NCI-H1417 treated with DMSO at 0.1 percent for 48 hours (cell line): Measurements from ENCODE around the gene FAM13A.

Experiments
- DNase-seq: peaks from one replicate; lab custom pipeline; 2025; lab: John Stamatoyannopoulos, UW

Gene FAM13A

GRCh38 chr4:88812420-88812819 lies 244.6 kb downstream of the FAM13A start:
- DNase-seq = no peak

- no peak for DNase-seq
Observed at GRCh38 chr4:88811904-88812303, 245.1 kb downstream of the FAM13A start.

- DNase-seq = no peak
Observed at GRCh38 chr4:88810325-88810724, 246.7 kb downstream of the FAM13A start.

GRCh38 chr4:88809576-88810219 lies 247.3 kb downstream of the FAM13A start:
- DNase-seq = no peak

- no peak for DNase-seq
Observed at GRCh38 chr4:88809101-88809500, 247.9 kb downstream of the FAM13A start.

- DNase-seq = no peak
Observed at GRCh38 chr4:88807499-88807898, 249.5 kb downstream of the FAM13A start.

GRCh38 chr4:88804234-88804633 lies 252.8 kb downstream of the FAM13A start:
- no peak for DNase-seq

GRCh38 chr4:88803600-88804096 lies 253.3 kb downstream of the FAM13A start:
- no peak for DNase-seq

- DNase-seq = no peak
Observed at GRCh38 chr4:88802585-88803286, 254.2 kb downstream of the FAM13A start.

- no peak for DNase-seq
Observed at GRCh38 chr4:88802138-88802537, 254.8 kb downstream of the FAM13A start.

- DNase-seq = no peak
Observed at GRCh38 chr4:88799900-88800299, 257.1 kb downstream of the FAM13A start.

GRCh38 chr4:88797725-88798124 lies 259.3 kb downstream of the FAM13A start:
- no peak for DNase-seq

- DNase-seq = no peak
Observed at GRCh38 chr4:88796545-88796944, 260.4 kb downstream of the FAM13A start.

- no peak for DNase-seq
Observed at GRCh38 chr4:88794952-88795351, 262.0 kb downstream of the FAM13A start.

GRCh38 chr4:88794087-88794690 lies 262.8 kb downstream of the FAM13A start:
- DNase-seq = no peak

- no peak for DNase-seq
Observed at GRCh38 chr4:88793475-88793874, 263.5 kb downstream of the FAM13A start.

- no peak for DNase-seq
Observed at GRCh38 chr4:88792821-88793220, 264.2 kb downstream of the FAM13A start.

- no peak for DNase-seq
Observed at GRCh38 chr4:88792268-88792781, 264.7 kb downstream of the FAM13A start.

- no peak for DNase-seq
Observed at GRCh38 chr4:88791274-88791673, 265.7 kb downstream of the FAM13A start.

- DNase-seq = no peak
Observed at GRCh38 chr4:88788895-88789294, 268.1 kb downstream of the FAM13A start.

- DNase-seq = no peak
Observed at GRCh38 chr4:88788424-88788823, 268.6 kb downstream of the FAM13A start.

GRCh38 chr4:88786011-88786410 lies 271.0 kb downstream of the FAM13A start:
- DNase-seq = no peak

GRCh38 chr4:88780389-88780788 lies 276.6 kb downstream of the FAM13A start:
- DNase-seq = no peak
